Activated naive CD8-positive, alpha-beta T cell treated with anti-CD3 and anti-CD28 coated beads for 36 hours (primary cell): ENCODE results near the gene OR10A5. TPM values are rescaled to one million over a fixed set of nuclear protein-coding genes. Genes with fewer than 3 reads are reported as not detected.

Experiments used
- DNase-seq: peaks from one replicate; pipeline ENCODE4 v3.0.0; 2021
- H3K27ac Mint-ChIP-seq: one replicate; pipeline ENCODE4 v1.8.0; 2022; ENCODE audit warnings: mild to moderate bottlenecking, moderate library complexity, mixed read lengths
- H3K27me3 Mint-ChIP-seq: one replicate; pipeline ENCODE4 v1.8.0; 2022; ENCODE audit warnings: mild to moderate bottlenecking, mixed read lengths
- H3K36me3 Mint-ChIP-seq: one replicate; pipeline ENCODE4 v1.8.0; 2021; ENCODE audit warnings: mild to moderate bottlenecking, mixed read lengths
- H3K4me1 Mint-ChIP-seq: one replicate; pipeline ENCODE4 v1.8.0; 2021; ENCODE audit warnings: mixed read lengths
- H3K4me3 Mint-ChIP-seq: one replicate; pipeline ENCODE4 v1.8.0; 2022; ENCODE audit warnings: mild to moderate bottlenecking, moderate library complexity, mixed read lengths
- H3K9me3 Mint-ChIP-seq: one replicate; pipeline ENCODE4 v1.8.0; 2022; ENCODE audit warnings: mixed read lengths
- total RNA-seq, 2 experiments: library from RNA; stranded (reverse); gene quantifications; one replicate each; pipeline ENCODE4 v1.2.3, GENCODE V29; 2021

OR10A5 gene
- total RNA-seq, 2 experiments from 2014 or later = not detected

DNA sequence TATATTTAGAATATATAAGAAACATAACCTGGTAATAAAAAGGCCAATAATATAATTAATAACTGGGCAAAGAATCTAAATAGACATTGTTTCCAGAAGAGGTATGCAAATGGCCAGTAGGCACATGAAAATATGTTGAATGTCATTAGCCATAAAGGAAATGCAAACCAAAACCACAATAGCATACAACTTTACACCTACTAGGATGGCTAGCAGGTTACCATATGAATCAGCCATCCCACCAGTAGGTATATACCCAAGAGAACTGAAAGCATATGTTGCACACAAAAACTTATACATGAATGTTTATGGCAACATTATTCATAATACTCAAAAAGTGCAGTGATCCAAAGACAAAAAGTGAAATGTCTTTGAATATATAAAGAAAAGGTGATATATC is 49.5 kb downstream of the OR10A5 start:
- H3K4me3 Mint-ChIP-seq = no peak overlapping the region
- no peaks in the 10 kb centered on the region for H3K4me1 Mint-ChIP-seq
- no peaks in the 10 kb centered on the region for H3K36me3 Mint-ChIP-seq
- H3K27ac Mint-ChIP-seq = no peak overlapping the region
- no peak for DNase-seq
- H3K9me3 Mint-ChIP-seq = no peaks in the 10 kb centered on the region
- peaks cover 18% of the 10 kb centered on the region for H3K27me3 Mint-ChIP-seq

Other genes starting within 250 kb of the OR10A5 start
- gene RRP8, start 242.1 kb upstream of the OR10A5 start, total RNA-seq = 10 to 100 TPM; 37.8 to 45.3 TPM
- gene ILK, start 241.9 kb upstream of the OR10A5 start, total RNA-seq = 10 to 100 TPM; 66.1 to 68.0 TPM
- gene TAF10, start 233.5 kb upstream of the OR10A5 start, total RNA-seq = 100 to 1,000 TPM; 156 to 160 TPM
- gene TPP1, start 226.3 kb upstream of the OR10A5 start, total RNA-seq = 10 to 100 TPM; 30.7 to 33.7 TPM
- 1 to 10 TPM; 1.3 to 1.4 TPM for gene DCHS1, start 189.9 kb upstream of the OR10A5 start, total RNA-seq
- 100 to 1,000 TPM; 141 to 143 TPM for gene MRPL17, start 162.3 kb upstream of the OR10A5 start, total RNA-seq
- gene OR2AG2, start 73.7 kb upstream of the OR10A5 start, total RNA-seq = under 1 TPM; 0.08 to 0.18 TPM
- not detected for gene OR2AG1, start 62.7 kb upstream of the OR10A5 start, total RNA-seq
- gene OR6A2, start 46.0 kb upstream of the OR10A5 start, total RNA-seq = under 1 TPM; 0.04 to 0.10 TPM
- not detected for gene OR10A2, start 17.4 kb downstream of the OR10A5 start, total RNA-seq
- not detected for gene OR10A4, start 30.9 kb downstream of the OR10A5 start, total RNA-seq
- gene OR2D2, start 46.8 kb downstream of the OR10A5 start, total RNA-seq = not detected
- gene OR2D3, start 75.3 kb downstream of the OR10A5 start, total RNA-seq = not detected
- gene ZNF215, start 80.7 kb downstream of the OR10A5 start, total RNA-seq = 1 to 10 TPM; 2.4 to 2.5 TPM
- not detected for gene ZNF214, start 174.7 kb downstream of the OR10A5 start, total RNA-seq
- gene NLRP14, start 174.8 kb downstream of the OR10A5 start, total RNA-seq = under 1 TPM in 1 of 2 experiments, not detected in 1; 0.08 TPM
- gene RBMXL2, start 243.3 kb downstream of the OR10A5 start, total RNA-seq = not detected